ENCODE measurements around the gene RIN1.
A peak's percentile ranks its signal among the peaks of the same experiment; 100 is the strongest.
"Not testable (repeated sequence)": the region's sequence is repeated elsewhere in the genome, so short reads cannot be mapped to it uniquely, and the experiment has no call there.

RIN1 gene

GRCh38 chr11:66359662-66360087 lies 23.4 kb upstream of the RIN1 start:
- Histone ChIP-seq H3K9me3 (ENCODE audit: control insufficient read depth, insufficient read depth, low read length) (no peaks in the 10 kb centered on the region), H3K36me3 (ENCODE audit: control insufficient read depth, insufficient read depth, low read length) (peaks cover 11% of the 10 kb centered on the region), H3K27me3 (ENCODE audit: control insufficient read depth, insufficient read depth, low read length) (no peaks in the 10 kb centered on the region), H3K4me1 (ENCODE audit: control insufficient read depth, insufficient read depth, low read length) (no peaks in the 10 kb centered on the region), H3K27ac (ENCODE audit: low read length) (no peak overlapping the region), H3K4me3 (ENCODE audit: low read length) (no peak overlapping the region)
- no peak for DNase-seq (ENCODE audit: low read depth, low spot score)
- WGBS (ENCODE audit: insufficient coverage, insufficient read length), result no CpG with 5 or more reads among the region's 3 CpGs

DNA sequence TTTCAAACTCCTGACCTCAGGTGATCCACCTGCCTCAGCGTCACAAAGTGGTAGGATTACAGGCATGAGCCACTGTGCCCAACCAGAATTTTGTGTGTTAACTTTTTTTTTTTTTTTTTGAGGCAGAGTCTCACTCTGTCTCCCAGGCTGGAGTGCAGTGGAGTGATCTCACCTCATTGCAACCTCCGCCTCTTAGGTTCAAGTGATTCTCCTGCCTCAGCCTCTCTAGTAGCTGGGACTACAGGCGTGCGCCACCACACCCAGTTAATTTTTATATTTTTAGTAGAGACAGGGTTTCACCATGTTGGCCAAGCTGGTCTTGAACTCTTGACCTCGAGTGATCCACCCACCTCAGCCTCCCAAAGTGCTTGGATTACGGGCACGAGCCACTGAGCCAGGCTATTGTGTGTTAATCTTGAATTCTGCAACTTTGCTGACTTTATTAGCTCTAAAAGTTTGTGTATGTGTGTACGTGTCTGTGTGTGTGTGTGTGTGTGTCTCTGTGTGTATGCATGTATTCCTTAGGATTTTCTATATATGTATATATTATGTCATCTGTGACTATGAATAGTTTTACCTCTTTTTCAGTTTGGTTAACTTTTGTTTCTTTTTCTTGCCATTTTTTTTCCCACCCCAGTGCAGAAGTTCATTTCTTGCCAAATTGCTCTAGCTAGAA lies 14.5 kb upstream of the RIN1 start:
- H3K27ac ChIP-seq (ENCODE audit: low read length); H3K9me3 ChIP-seq (ENCODE audit: control insufficient read depth, insufficient read depth, low read length); H3K27me3 ChIP-seq (ENCODE audit: control insufficient read depth, insufficient read depth, low read length); H3K4me3 ChIP-seq (ENCODE audit: low read length); H3K4me1 ChIP-seq (ENCODE audit: control insufficient read depth, insufficient read depth, low read length); H3K36me3 ChIP-seq (ENCODE audit: control insufficient read depth, insufficient read depth, low read length); DNase-seq (ENCODE audit: low read depth, low spot score): not testable (repeated sequence)
- no CpG with 5 or more reads among the region's 8 CpGs for WGBS (ENCODE audit: insufficient coverage, insufficient read length)

DNA sequence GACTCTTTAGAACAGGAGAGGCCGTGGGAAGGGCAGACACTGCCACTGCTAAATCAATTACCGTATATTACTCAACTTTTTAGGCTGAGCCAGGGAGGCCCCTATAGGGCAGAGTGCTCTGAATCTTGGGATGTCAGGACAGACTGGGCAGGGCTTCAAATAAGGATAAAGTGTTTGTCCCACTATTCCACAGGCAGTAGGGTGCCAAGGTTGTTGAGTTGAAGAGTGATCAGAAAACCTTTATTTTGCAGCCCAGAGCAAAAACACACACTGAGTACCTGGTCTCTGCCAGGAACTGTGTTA lies 12.8 kb upstream of the RIN1 start:
- Histone ChIP-seq H3K27me3 (ENCODE audit: control insufficient read depth, insufficient read depth, low read length) (no peaks in the 10 kb centered on the region), H3K4me1 (ENCODE audit: control insufficient read depth, insufficient read depth, low read length) (no peaks in the 10 kb centered on the region), H3K4me3 (ENCODE audit: low read length) (no peak overlapping the region), H3K36me3 (ENCODE audit: control insufficient read depth, insufficient read depth, low read length) (no peaks in the 10 kb centered on the region), H3K27ac (ENCODE audit: low read length) (no peak overlapping the region), H3K9me3 (ENCODE audit: control insufficient read depth, insufficient read depth, low read length) (no peaks in the 10 kb centered on the region)
- DNase-seq (ENCODE audit: low read depth, low spot score), result no peak
- WGBS (ENCODE audit: insufficient coverage, insufficient read length), result no CpG with 5 or more reads among the region's 2 CpGs

- Histone ChIP-seq H3K27me3 (ENCODE audit: control insufficient read depth, insufficient read depth, low read length) (no peaks in the 10 kb centered on the region), H3K27ac (ENCODE audit: low read length) (no peak within 1 kb of the TSS), H3K4me3 (ENCODE audit: low read length) (peak within 1 kb of the TSS; percentile 95), H3K36me3 (ENCODE audit: control insufficient read depth, insufficient read depth, low read length) (no peaks in the 10 kb centered on the region), H3K4me1 (ENCODE audit: control insufficient read depth, insufficient read depth, low read length) (no peaks in the 10 kb centered on the region), H3K9me3 (ENCODE audit: control insufficient read depth, insufficient read depth, low read length) (no peaks in the 10 kb centered on the region)
- WGBS (ENCODE audit: insufficient coverage, insufficient read length), result no CpG with 5 or more reads among the region's 101 CpGs
- no peak for DNase-seq (ENCODE audit: low read depth, low spot score)
These were observed 11.4 kb upstream of the RIN1 start, which contains the start of gene B4GAT1 for GRCh38 chr11:66347425-66348276. Gene B4GAT1, minus strand, starts transcription at chr11:66347629. Its CDS starts 84 bp downstream, at chr11:66347545.

DNA sequence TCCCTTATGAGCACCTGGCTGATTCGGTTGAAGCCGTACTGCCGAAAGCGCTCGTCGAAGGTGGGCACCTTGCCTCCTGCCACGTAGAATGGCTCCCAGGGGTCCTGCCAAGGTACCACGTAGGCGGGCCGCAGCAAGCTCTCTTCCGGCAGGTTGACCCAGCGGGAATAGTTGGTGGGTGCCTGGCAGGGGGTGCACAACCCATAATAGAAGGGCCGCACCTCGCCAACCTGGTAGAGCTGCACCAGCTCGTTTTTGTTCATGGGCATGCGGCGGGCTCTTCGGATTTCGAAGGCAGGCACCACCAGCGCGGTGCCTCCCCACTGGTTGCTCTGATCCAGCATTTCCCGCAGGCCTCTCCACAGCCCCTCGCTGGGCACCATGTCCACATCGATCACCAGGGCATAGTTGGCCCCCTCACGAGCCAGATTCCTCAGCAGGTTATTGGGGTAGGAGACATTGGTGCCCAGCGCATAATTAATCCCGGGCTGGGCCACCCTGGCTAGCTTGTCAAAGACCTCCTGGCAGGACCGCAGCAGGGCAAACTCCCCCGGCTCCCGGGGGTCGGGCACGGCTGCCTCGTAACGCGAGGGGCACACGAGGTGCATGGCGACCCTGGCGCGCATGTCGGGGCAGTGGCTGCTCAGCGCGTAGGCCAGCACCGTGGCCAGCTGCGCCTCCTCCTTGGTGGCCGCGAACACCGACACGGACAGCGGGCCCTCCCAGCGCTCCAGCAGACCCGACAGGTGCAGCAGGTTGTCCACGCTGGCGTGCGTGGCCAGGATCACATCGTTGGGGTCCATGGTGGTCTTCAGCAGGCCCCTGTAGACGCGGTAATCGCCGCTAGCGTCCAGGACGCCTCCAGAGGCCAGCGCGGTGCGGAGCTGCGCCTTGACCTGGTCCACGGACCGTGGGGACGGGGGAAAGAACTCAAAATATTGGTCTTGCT lies 10.5 kb upstream of the RIN1 start:
- no peak for DNase-seq (ENCODE audit: low read depth, low spot score)
- Histone ChIP-seq H3K9me3 (ENCODE audit: control insufficient read depth, insufficient read depth, low read length) (no peaks in the 10 kb centered on the region), H3K4me3 (ENCODE audit: low read length) (peak overlapping the region; percentile 95), H3K27ac (ENCODE audit: low read length) (no peak overlapping the region), H3K4me1 (ENCODE audit: control insufficient read depth, insufficient read depth, low read length) (no peaks in the 10 kb centered on the region), H3K27me3 (ENCODE audit: control insufficient read depth, insufficient read depth, low read length) (no peaks in the 10 kb centered on the region), H3K36me3 (ENCODE audit: control insufficient read depth, insufficient read depth, low read length) (peaks cover 2% of the 10 kb centered on the region)
- no CpG with 5 or more reads among the region's 68 CpGs for WGBS (ENCODE audit: insufficient coverage, insufficient read length)

DNA sequence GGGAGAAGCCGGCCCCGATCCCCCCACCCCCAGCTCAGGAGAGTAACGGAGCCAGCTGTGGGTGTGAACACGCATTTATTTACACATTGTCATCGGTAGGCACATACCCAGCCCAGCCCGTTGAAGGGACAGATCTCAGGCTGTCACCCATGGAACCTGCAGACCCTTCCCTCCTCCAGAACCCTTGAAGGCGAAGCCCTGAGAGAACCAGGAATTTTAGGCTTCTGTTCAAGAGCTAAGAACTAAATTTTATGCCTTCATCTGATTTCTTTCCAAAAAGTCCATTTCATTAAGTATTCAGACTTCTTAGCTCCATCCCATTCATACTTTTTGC lies 9.0 kb upstream of the RIN1 start:
- Histone ChIP-seq H3K36me3 (ENCODE audit: control insufficient read depth, insufficient read depth, low read length) (peaks cover 10% of the 10 kb centered on the region), H3K27ac (ENCODE audit: low read length) (no peak overlapping the region)

GRCh38 chr11:66344550-66345315 lies 8.5 kb upstream of the RIN1 start, which contains the start of gene BRMS1:
Gene BRMS1, minus strand, starts transcription at chr11:66345104. Its CDS starts 2,870 bp downstream, at chr11:66342234.
- Histone ChIP-seq H3K27ac (ENCODE audit: low read length) (no peak within 1 kb of the TSS), H3K4me1 (ENCODE audit: control insufficient read depth, insufficient read depth, low read length) (no peaks in the 10 kb centered on the region), H3K9me3 (ENCODE audit: control insufficient read depth, insufficient read depth, low read length) (no peaks in the 10 kb centered on the region), H3K36me3 (ENCODE audit: control insufficient read depth, insufficient read depth, low read length) (peaks cover 14% of the 10 kb centered on the region), H3K4me3 (ENCODE audit: low read length) (peak within 1 kb of the TSS; percentile 74), H3K27me3 (ENCODE audit: control insufficient read depth, insufficient read depth, low read length) (no peaks in the 10 kb centered on the region)
- no CpG with 5 or more reads among the region's 59 CpGs for WGBS (ENCODE audit: insufficient coverage, insufficient read length)
- peak; percentile 95 for DNase-seq (ENCODE audit: low read depth, low spot score)

More for the DNA sequence above, 9.0 kb upstream of the RIN1 start:
- H3K4me3 ChIP-seq (ENCODE audit: low read length), result peak overlapping the region; percentile 8; the same call in 1 of the 2 replicates
- no peaks in the 10 kb centered on the region for H3K4me1 ChIP-seq (ENCODE audit: control insufficient read depth, insufficient read depth, low read length)
- no peaks in the 10 kb centered on the region for H3K9me3 ChIP-seq (ENCODE audit: control insufficient read depth, insufficient read depth, low read length)
- WGBS (ENCODE audit: insufficient coverage, insufficient read length), result no CpG with 5 or more reads among the region's 7 CpGs
- no peaks in the 10 kb centered on the region for H3K27me3 ChIP-seq (ENCODE audit: control insufficient read depth, insufficient read depth, low read length)
- DNase-seq (ENCODE audit: low read depth, low spot score), result no peak

- WGBS (ENCODE audit: insufficient coverage, insufficient read length), result no CpG with 5 or more reads among the region's 8 CpGs
- H3K4me3 ChIP-seq (ENCODE audit: low read length), result no peak overlapping the region
- no peaks in the 10 kb centered on the region for H3K27me3 ChIP-seq (ENCODE audit: control insufficient read depth, insufficient read depth, low read length)
- H3K4me1 ChIP-seq (ENCODE audit: control insufficient read depth, insufficient read depth, low read length), result no peaks in the 10 kb centered on the region
- no peak overlapping the region for H3K27ac ChIP-seq (ENCODE audit: low read length)
- DNase-seq (ENCODE audit: low read depth, low spot score), result no peak
- no peaks in the 10 kb centered on the region for H3K9me3 ChIP-seq (ENCODE audit: control insufficient read depth, insufficient read depth, low read length)
- H3K36me3 ChIP-seq (ENCODE audit: control insufficient read depth, insufficient read depth, low read length), result peaks cover 21% of the 10 kb centered on the region
These were observed 6.9 kb upstream of the RIN1 start for GRCh38 chr11:66343176-66343575.

DNA sequence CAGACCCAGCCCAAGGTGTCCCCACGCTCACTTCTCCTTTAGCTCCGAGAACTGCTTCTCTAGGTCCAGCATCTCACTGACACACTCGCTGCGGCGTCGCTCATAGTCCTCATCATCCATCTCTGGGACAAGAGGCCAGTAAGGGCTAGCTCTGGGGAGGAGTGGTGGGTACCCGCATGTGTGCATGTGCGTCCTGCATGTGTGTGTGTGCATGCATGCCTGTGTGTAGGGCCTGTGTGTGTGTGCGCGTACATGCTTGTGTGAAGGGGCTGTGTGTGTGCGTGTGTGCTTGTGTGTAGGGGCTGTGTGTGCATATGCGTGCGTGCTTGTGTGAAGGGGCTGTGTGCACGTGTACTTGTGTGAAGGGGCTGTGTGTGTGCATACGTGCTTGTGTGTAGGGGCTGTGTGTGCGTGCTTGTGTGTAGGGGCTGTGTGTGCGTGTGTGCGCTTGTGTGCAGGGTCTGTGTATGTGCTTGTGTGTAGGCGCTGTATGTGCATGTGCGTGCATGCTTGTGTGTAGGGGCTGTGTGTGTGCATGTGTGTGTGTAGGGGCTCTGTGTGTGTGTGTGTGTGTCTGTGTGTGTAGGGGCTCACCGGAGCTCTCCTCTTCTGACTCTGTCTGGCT lies 5.4 kb upstream of the RIN1 start:
- H3K4me1 ChIP-seq (ENCODE audit: control insufficient read depth, insufficient read depth, low read length), result peaks cover 3% of the 10 kb centered on the region; the same call in 1 of the 2 replicates
- WGBS (ENCODE audit: insufficient coverage, insufficient read length), result no CpG with 5 or more reads among the region's 21 CpGs
- H3K27ac ChIP-seq (ENCODE audit: low read length), result no peak overlapping the region
- H3K9me3 ChIP-seq (ENCODE audit: control insufficient read depth, insufficient read depth, low read length), result no peaks in the 10 kb centered on the region
- H3K27me3 ChIP-seq (ENCODE audit: control insufficient read depth, insufficient read depth, low read length), result no peaks in the 10 kb centered on the region
- H3K36me3 ChIP-seq (ENCODE audit: control insufficient read depth, insufficient read depth, low read length), result peaks cover 25% of the 10 kb centered on the region
- DNase-seq (ENCODE audit: low read depth, low spot score), result no peak
- no peak overlapping the region for H3K4me3 ChIP-seq (ENCODE audit: low read length)
